Smooth muscle cell of the umbilical artery (primary cell): ENCODE measurements around the gene CHSY3. TPM values are rescaled to one million over a fixed set of nuclear protein-coding genes. Genes with fewer than 3 reads are reported as not detected.

Source experiments
- total RNA-seq: library from RNA; depleted of rRNA; stranded (reverse); fragments of >200 nt; gene quantifications from 2 replicates; pipeline ENCODE4 v1.2.3, GENCODE V29; 2014

CHSY3 gene
- 43.7 and 53.7 TPM in 2 replicates for total RNA-seq

DNA sequence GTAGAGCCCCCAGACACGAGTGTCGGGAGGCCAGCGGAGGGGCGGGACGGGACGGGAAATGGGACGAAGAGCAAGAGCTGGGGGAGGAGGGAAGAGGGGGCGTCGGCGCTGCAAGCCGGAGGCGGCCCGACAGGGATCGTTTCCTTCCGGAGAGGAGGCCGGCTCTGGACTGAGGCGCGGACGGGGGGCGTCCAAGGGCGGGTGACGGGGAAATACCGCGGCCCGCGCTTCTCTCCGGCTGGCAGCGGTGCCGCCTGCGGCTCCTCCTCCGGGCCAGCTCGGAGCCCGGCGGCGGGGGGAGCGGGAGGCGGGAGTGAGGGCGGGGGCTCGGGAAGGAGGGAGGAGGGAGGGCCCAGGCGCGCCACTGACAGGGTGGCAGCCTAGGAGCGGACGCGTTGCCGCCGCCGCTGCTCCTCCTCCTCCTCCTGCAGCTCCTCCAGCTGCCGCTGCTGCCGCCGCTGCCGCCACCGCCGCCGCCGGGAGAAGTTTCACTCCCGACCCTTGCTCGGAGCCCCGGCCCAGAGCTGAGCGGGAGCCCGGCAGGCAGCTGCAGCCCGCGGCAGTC is at the start of gene CHSY3:
Gene CHSY3 (plus strand): TSS at position 364 of the 565 bp plus-strand sequence.

Other genes with a start within 250 kb of the CHSY3 start
- gene MINAR2, start 156.4 kb upstream of the CHSY3 start, total RNA-seq = not detected in 2 replicates